ENCODE measurements around the gene DDX1. TPM values are rescaled to one million over a fixed set of nuclear protein-coding genes. Genes with fewer than 3 reads are reported as not detected.

The DDX1 gene
- total and polyA plus RNA-seq, 9 donors = 36.5 to 80.1 (median 67.4) TPM

GRCh38 chr2:15622214-15622613, 30.5 kb downstream of the DDX1 start:
- intact Hi-C loops (cut with DNase I) = no loop called here
- no peaks in the 10 kb centered on the region for H3K4me1 ChIP-seq (ENCODE audit: insufficient read depth)
- TF ChIP-seq POLR2A (IDR thresholded peaks at IDR 0.05) (no peak), EP300 (IDR thresholded peaks at IDR 0.05) (no peak), CTCF (IDR thresholded peaks at IDR 0.05) (no peak)
- H3K27ac ChIP-seq = no peak overlapping the region
- no peak for DNase-seq
- 98 to 99% (median 98%) methylated on average over 2 of the region's 2 CpGs for WGBS, 3 donors
- no peaks in the 10 kb centered on the region for H3K9me3 ChIP-seq
- no peaks in the 10 kb centered on the region for H3K27me3 ChIP-seq
- H3K36me3 ChIP-seq = no peaks in the 10 kb centered on the region
- H3K4me3 ChIP-seq = no peak overlapping the region

- no peaks in the 10 kb centered on the region for H3K9me3 ChIP-seq
- no peak for DNase-seq
- no peak overlapping the region for H3K4me3 ChIP-seq
- H3K4me1 ChIP-seq (ENCODE audit: insufficient read depth) = no peaks in the 10 kb centered on the region
- intact Hi-C loops (cut with DNase I) = no loop called here
- WGBS, 3 donors = 93 to 95% (median 94%) methylated on average over 3 of the region's 3 CpGs
- H3K27ac ChIP-seq = no peak overlapping the region
- TF ChIP-seq POLR2A (IDR thresholded peaks at IDR 0.05) = no peak
- no peak for TF ChIP-seq EP300 (IDR thresholded peaks at IDR 0.05)
- TF ChIP-seq CTCF (IDR thresholded peaks at IDR 0.05) = no peak
- no peaks in the 10 kb centered on the region for H3K27me3 ChIP-seq
- no peaks in the 10 kb centered on the region for H3K36me3 ChIP-seq
These were observed 31.2 kb downstream of the DDX1 start for GRCh38 chr2:15622614-15623480.

GRCh38 chr2:15623481-15623796, 31.8 kb downstream of the DDX1 start:
- Histone ChIP-seq H3K27ac (no peak overlapping the region), H3K4me1 (ENCODE audit: insufficient read depth) (no peaks in the 10 kb centered on the region), H3K4me3 (no peak overlapping the region), H3K9me3 (no peaks in the 10 kb centered on the region), H3K27me3 (no peaks in the 10 kb centered on the region), H3K36me3 (no peaks in the 10 kb centered on the region)
- DNase-seq = no peak
- 89 to 95% (median 93%) methylated on average over 2 of the region's 2 CpGs for WGBS, 3 donors
- intact Hi-C loops (cut with DNase I) = no loop called here
- no peak for TF ChIP-seq CTCF (IDR thresholded peaks at IDR 0.05)

GRCh38 chr2:15623898-15624541, 32.4 kb downstream of the DDX1 start:
- WGBS, 3 donors = 71 to 90% (median 72%) methylated on average over 4 of the region's 4 CpGs
- no peak overlapping the region for H3K4me3 ChIP-seq
- no peaks in the 10 kb centered on the region for H3K27me3 ChIP-seq
- H3K27ac ChIP-seq = no peak overlapping the region
- no peak for DNase-seq
- no peaks in the 10 kb centered on the region for H3K4me1 ChIP-seq (ENCODE audit: insufficient read depth)
- intact Hi-C loops (cut with DNase I) = no loop called here
- TF ChIP-seq EP300 (IDR thresholded peaks at IDR 0.05) (no peak), CTCF (IDR thresholded peaks at IDR 0.05) (no peak), POLR2A (IDR thresholded peaks at IDR 0.05) (no peak)
- H3K9me3 ChIP-seq = no peaks in the 10 kb centered on the region
- no peaks in the 10 kb centered on the region for H3K36me3 ChIP-seq

Measured in ovary (tissue), 9 donors.